A549 treated with RU486 at 1 μM for 4 hours (cell line): Measurements from ENCODE around the gene LRRC72. TPM values are rescaled to one million over a fixed set of nuclear protein-coding genes. Genes with fewer than 3 reads are reported as not detected.

Experiments used
- total RNA-seq: library from RNA; stranded (reverse); fragments of 200-300 nt; extraction: Qiagen RNA extraction; gene quantifications from 5 replicates; pipeline ENCODE4 v1.2.3, GENCODE V29; 2022; ENCODE audit warnings: low read depth

Gene LRRC72
- not detected in 5 replicates for total RNA-seq

GRCh38 chr7:16526742-16527540, at the start of gene LRRC72:
LRRC72 (plus strand) TSS chr7:16526825; CDS start chr7:16526953, 128 bp downstream.

Other genes with a start within 250 kb of the LRRC72 start
- 0.27 to 1.3 TPM (median 0.67 TPM) in 5 replicates for gene CRPPA, start 105.3 kb upstream of the LRRC72 start, total RNA-seq
- gene SOSTDC1, start 61.1 kb upstream of the LRRC72 start, total RNA-seq, result not detected in 5 replicates
- gene ANKMY2, start 118.9 kb downstream of the LRRC72 start, total RNA-seq, result 10.3 to 16.3 TPM (median 13.9 TPM) in 5 replicates
- 89.5 to 105 TPM (median 94.5 TPM) in 5 replicates for gene BZW2, start 119.4 kb downstream of the LRRC72 start, total RNA-seq
- gene TSPAN13, start 226.9 kb downstream of the LRRC72 start, total RNA-seq, result 11.7 to 15.5 TPM (median 14.3 TPM) in 5 replicates